C4-2B (cell line): ENCODE measurements around the gene TELO2.

Source experiments
- H3K27ac ChIP-seq: fragments of 450-650 bp; 2 replicates; pipeline ENCODE4 v1.5.1; 2017
- CTCF ChIP-seq: fragments of 450-650 bp; conservative IDR thresholded peaks from 2 replicates; pipeline ENCODE4 v1.5.1; 2017; ENCODE audit warnings: mild to moderate bottlenecking
- ZFX ChIP-seq: fragments of 450-650 bp; IDR thresholded peaks from 2 replicates; pipeline ENCODE4 v1.6.1; 2017

Gene TELO2

GRCh38 chr16:1503110-1503955 is 10.2 kb downstream of the TELO2 start:
- TF ChIP-seq CTCF: no peak
- TF ChIP-seq ZFX: no peak
- no peak overlapping the region for H3K27ac ChIP-seq

- H3K27ac ChIP-seq: no peak overlapping the region
- TF ChIP-seq CTCF (no peak), ZFX (no peak)
Observed at GRCh38 chr16:1505073-1505844, 12.1 kb downstream of the TELO2 start.

GRCh38 chr16:1505912-1506311 is 12.8 kb downstream of the TELO2 start:
- no peak overlapping the region for H3K27ac ChIP-seq
- TF ChIP-seq ZFX (no peak), CTCF (no peak)

GRCh38 chr16:1506494-1507213 is 13.5 kb downstream of the TELO2 start:
- H3K27ac ChIP-seq: no peak overlapping the region
- TF ChIP-seq CTCF (no peak), ZFX (no peak)

- H3K27ac ChIP-seq: no peak overlapping the region
- TF ChIP-seq ZFX: no peak
- no peak for TF ChIP-seq CTCF
Observed at GRCh38 chr16:1508494-1509187, 15.5 kb downstream of the TELO2 start.

- TF ChIP-seq CTCF (no peak), ZFX (no peak)
Observed at GRCh38 chr16:1509307-1510221, 16.4 kb downstream of the TELO2 start.

More at GRCh38 chr16:1509307-1510221, 16.4 kb downstream of the TELO2 start:
- no peak overlapping the region for H3K27ac ChIP-seq
